Activated CD4-positive, alpha-beta memory T cell treated with anti-CD3 and anti-CD28 coated beads, Interleukin-2, amount 10 ng/mL, durations not matched to agents 7 days and 5 days (primary cell): ENCODE measurements around the gene DUSP5. TPM values are rescaled to one million over a fixed set of nuclear protein-coding genes. Genes with fewer than 3 reads are reported as not detected.

Experiments
- CTCF ChIA-PET: fragments of 350-600 bp; sonication (Branson Sonifier 250); formaldehyde crosslinking; loops from one replicate; lab custom pipeline; 2021; ENCODE audit warnings: antibody characterized with exemption, inconsistent platforms; lab: Charles Lee
- POLR2A ChIA-PET: fragments of 350-600 bp; sonication (Branson Sonifier 250); formaldehyde crosslinking; loops from one replicate; lab custom pipeline; 2021; ENCODE audit warnings: antibody characterized with exemption; lab: Charles Lee
- DNase-seq: peaks from one replicate; pipeline ENCODE4 v3.0.0-alpha.2; 2020
- H3K27ac Mint-ChIP-seq: one replicate; pipeline ENCODE4 v1.8.0; 2021; ENCODE audit warnings: mild to moderate bottlenecking, mixed read lengths
- H3K27me3 Mint-ChIP-seq: one replicate; pipeline ENCODE4 v1.8.0; 2021; ENCODE audit warnings: mixed read lengths
- H3K36me3 Mint-ChIP-seq: one replicate; pipeline ENCODE4 v1.8.0; 2021; ENCODE audit warnings: low read depth, mixed read lengths
- H3K4me1 Mint-ChIP-seq: one replicate; pipeline ENCODE4 v1.8.0; 2021; ENCODE audit warnings: mixed read lengths
- H3K4me3 Mint-ChIP-seq: one replicate; pipeline ENCODE4 v1.8.0; 2021; ENCODE audit warnings: mild to moderate bottlenecking, mixed read lengths
- H3K9me3 Mint-ChIP-seq: one replicate; pipeline ENCODE4 v1.8.0; 2021; ENCODE audit warnings: mixed read lengths
- total RNA-seq, 2 experiments: library from RNA; stranded (reverse); gene quantifications; one replicate each; pipeline ENCODE4 v1.2.3, GENCODE V29; 2021

Gene DUSP5
- total RNA-seq, 2 experiments from 2014 or later = 143 TPM

DNA sequence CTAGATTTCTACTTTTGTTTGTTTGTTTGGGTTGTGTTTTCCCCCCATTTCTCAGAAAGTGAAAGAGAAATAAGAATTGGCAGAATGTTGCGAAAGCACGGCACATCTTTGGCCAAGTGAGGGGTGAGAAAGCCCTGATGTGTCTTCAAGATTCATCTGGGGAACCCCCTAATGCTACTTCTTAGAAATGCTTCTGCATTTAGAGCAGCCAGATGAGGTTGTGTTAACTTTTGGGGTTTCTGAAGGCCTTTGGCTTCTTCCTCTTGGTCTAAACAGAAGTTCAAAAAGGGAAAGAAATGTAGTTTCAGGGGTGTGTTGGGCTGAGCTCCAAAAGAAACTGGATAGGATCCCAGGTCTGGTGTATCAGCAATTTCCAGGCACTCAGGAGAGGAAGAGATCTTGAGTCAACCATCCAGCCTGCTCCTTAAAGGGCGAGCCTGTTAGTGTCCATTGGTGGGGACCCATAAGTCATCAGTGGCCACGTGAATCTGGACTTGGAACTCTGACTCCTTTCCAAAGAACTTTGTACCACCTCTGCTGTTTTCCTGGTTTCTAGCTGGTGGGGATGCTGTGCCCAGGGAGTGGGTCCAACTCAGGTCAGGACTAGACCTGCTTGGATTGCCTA, 6.5 kb downstream of the DUSP5 start:
- POLR2A ChIA-PET = interaction anchor here (0.8 to 15.1 kb wide), 23 partner anchors 9 to 357 kb away, joined by 3 to 431 read pairs (median 5); partner anchors contain the start of genes SMC3 and SMNDC1

DNA sequence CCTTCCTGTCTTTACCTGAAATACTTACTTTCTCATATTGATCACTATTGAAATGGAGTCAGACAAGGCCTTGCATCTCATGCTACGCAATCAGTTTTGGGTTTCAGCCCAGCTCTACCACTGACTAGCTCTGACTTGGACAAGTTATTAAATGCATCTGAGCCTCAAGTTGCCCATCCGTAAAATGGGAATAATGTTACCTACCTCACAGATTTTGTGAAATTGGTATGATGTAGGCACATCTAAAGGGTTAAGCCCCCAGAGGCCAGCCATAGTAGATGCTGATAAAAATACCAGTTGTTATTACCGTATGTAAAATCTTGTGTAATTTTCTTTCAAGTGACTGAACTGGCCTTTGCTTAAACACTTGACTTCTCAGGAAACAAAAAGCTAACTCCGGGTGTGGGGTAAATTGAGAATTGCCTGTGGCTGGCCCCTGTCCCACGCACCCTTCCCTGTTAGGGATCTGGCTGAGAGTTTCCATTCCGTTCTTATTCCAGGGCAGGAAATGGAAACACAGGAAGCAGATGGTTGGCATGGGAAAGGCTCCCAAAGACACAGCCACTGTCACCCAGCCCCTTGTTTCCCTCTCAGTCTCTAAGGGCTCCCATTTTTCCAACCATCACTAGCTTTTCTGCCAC, 7.5 kb downstream of the DUSP5 start:
- Mint-ChIP-seq H3K27me3 (no peaks in the 10 kb centered on the region), H3K36me3 (peaks cover 100% of the 10 kb centered on the region), H3K4me3 (peak overlapping the region; percentile 99), H3K9me3 (no peaks in the 10 kb centered on the region), H3K4me1 (peaks cover 98% of the 10 kb centered on the region), H3K27ac (peak overlapping the region; percentile 96)
- POLR2A ChIA-PET = interaction anchor here (1.5 to 15.1 kb wide), 8 partner anchors 8 to 202 kb away, joined by 4 to 431 read pairs (median 6); no protein-coding TSS in a partner anchor
- no peak for DNase-seq
- CTCF ChIA-PET = interaction anchor here (1.5 to 9.1 kb wide), 5 partner anchors 41 to 199 kb away, joined by 3 to 132 read pairs (median 11); partner anchors contain the start of gene SMNDC1

More for the DNA sequence above, 6.5 kb downstream of the DUSP5 start:
- peak overlapping the region; percentile 99 for H3K4me3 Mint-ChIP-seq
- peaks cover 91% of the 10 kb centered on the region for H3K4me1 Mint-ChIP-seq
- H3K9me3 Mint-ChIP-seq = no peaks in the 10 kb centered on the region
- peaks cover 100% of the 10 kb centered on the region for H3K36me3 Mint-ChIP-seq
- CTCF ChIA-PET = interaction anchor here (0.9 to 9.1 kb wide), 9 partner anchors 41 to 198 kb away, joined by 3 to 132 read pairs (median 4); partner anchors contain the start of gene SMNDC1
- DNase-seq = peak; percentile 78
- H3K27me3 Mint-ChIP-seq = no peaks in the 10 kb centered on the region
- peak overlapping the region; percentile 96 for H3K27ac Mint-ChIP-seq

DNA sequence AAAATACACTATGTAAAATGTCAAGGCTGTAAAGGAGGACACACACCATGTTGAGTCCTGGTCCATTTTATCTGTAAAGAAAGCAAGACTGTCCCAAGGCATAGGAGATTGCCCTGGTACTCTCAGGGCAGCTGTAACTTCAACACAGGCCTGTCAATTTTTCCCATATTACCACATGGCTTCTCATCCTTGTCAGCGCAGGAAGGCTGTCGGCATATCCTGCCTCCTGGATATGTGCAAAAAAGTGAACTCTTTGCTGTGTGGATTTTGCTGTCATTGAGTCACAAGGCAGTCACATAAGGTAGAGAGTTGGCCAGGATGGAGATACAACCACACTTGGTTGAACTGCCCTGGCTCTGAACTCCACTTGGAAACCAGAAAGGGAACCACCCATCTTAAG, 8.7 kb downstream of the DUSP5 start:
- peaks cover 98% of the 10 kb centered on the region for H3K4me1 Mint-ChIP-seq
- POLR2A ChIA-PET = interaction anchor here (2.1 to 15.1 kb wide), 2 partner anchors 7 to 146 kb away, joined by 13 to 431 read pairs; no protein-coding TSS in a partner anchor
- H3K9me3 Mint-ChIP-seq = no peaks in the 10 kb centered on the region
- peaks cover 100% of the 10 kb centered on the region for H3K36me3 Mint-ChIP-seq
- no peaks in the 10 kb centered on the region for H3K27me3 Mint-ChIP-seq
- CTCF ChIA-PET = interaction anchor here (1.0 kb wide), 1 partner anchor 40 kb away, joined by 3 read pairs; no protein-coding TSS in a partner anchor
- no peak for DNase-seq
- H3K27ac Mint-ChIP-seq = no peak overlapping the region
- H3K4me3 Mint-ChIP-seq = no peak overlapping the region

DNA sequence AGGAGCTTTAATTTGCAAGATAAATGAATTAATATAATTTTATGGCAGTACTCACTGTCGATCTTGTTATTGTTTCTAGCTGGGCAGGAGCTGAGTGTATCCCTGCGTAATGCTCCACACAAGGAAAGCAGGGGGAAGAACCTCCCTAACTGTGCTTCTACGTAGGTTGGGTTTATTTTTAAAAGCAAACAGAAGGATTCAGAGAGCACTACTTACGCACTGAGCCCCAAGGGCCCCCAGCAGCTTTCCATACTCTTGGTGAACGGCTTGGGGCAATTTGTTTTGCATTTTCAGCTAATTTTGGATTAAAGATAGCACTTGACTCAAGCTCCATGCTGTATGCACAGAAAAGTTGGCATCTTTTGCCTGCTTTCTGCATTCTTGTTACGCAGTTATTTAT, 9.6 kb downstream of the DUSP5 start:
- peaks cover 100% of the 10 kb centered on the region for H3K36me3 Mint-ChIP-seq
- ChIA-PET CTCF (interaction anchor here (0.7 to 1.6 kb wide), 2 partner anchors 39 to 154 kb away, joined by 3 read pairs; no protein-coding TSS in a partner anchor), POLR2A (interaction anchor here (0.5 to 15.1 kb wide), 4 partner anchors 8 to 198 kb away, joined by 3 to 431 read pairs (median 8); no protein-coding TSS in a partner anchor)
- H3K9me3 Mint-ChIP-seq = no peaks in the 10 kb centered on the region
- no peak overlapping the region for H3K4me3 Mint-ChIP-seq
- H3K27ac Mint-ChIP-seq = no peak overlapping the region
- no peak for DNase-seq
- H3K4me1 Mint-ChIP-seq = peaks cover 98% of the 10 kb centered on the region
- no peaks in the 10 kb centered on the region for H3K27me3 Mint-ChIP-seq

DNA sequence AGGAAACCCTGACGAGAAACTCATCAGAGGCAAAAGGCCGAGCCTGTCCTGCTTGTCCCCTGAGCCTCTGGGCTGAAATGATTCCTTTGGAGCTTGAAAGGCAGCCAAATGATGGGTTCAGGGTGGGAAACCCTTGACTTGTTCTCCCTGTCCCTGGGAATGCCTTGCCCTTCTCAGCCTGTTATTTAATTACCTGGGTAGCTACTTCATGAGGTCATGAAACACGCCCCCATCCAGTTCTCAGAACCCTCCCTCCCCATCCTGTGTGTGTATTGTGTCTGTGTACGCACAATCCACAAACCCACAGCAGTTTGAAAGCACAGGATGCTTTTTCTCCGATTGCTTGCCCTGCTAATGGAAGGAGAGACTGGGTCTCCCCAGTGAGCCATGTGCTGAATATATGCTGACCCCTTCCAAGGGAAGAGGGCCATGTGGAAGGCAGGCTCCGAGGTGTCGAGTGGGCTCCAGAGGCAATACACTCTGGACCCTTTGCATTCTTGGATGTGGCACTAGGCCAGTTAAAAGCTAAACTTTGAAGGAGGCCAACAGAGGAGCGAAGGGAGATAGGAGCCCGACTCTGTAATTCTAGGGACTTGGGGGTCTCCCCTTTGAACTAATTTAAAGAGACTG, 10.6 kb downstream of the DUSP5 start:
- CTCF ChIA-PET = interaction anchor here (1.6 kb wide), 1 partner anchor 39 kb away, joined by 3 read pairs; no protein-coding TSS in a partner anchor
- Mint-ChIP-seq H3K4me1 (peaks cover 96% of the 10 kb centered on the region), H3K4me3 (no peak overlapping the region), H3K27me3 (no peaks in the 10 kb centered on the region), H3K9me3 (no peaks in the 10 kb centered on the region), H3K27ac (peak overlapping the region; percentile 19), H3K36me3 (peaks cover 100% of the 10 kb centered on the region)
- POLR2A ChIA-PET = interaction anchor here (1.4 to 15.1 kb wide), 4 partner anchors 9 to 203 kb away, joined by 4 to 431 read pairs (median 8); partner anchors contain the start of gene SMNDC1
- DNase-seq = no peak

DNA sequence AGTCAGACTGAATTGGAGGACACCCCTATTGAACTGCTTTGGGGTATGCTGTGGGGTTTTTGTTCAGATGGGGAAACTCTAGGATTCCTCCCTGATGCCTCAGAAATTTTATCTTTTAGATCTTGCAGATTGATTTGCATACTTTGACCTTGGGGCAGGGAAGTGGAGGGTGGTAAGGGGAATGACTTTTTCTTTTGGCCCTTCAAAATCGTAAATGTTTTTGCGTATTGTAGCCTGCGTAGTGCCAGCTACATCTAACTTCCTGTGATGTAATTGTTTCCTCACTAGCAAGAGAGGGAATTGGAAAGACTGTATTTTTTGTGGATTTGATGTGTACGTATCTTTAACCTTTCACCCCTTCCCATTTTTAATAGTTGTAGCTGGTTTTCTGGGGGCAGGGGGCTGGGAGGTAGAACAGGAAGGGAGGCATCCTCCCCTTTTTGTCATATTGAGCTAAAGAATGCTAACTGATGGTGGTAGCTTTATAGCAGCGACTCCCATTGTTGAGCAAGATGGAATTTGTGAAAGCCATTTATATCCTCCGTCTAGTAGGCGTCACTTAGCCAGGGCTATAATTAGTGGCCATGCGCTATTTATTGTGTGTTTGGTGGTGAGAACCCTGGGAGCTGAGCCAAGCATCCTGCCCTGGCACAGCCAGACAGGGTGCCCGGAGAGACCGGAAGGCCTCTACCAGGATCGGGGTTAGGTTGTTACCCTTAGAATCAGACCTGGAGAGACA, 11.3 kb downstream of the DUSP5 start:
- H3K27ac Mint-ChIP-seq = no peak overlapping the region
- peaks cover 89% of the 10 kb centered on the region for H3K4me1 Mint-ChIP-seq
- H3K36me3 Mint-ChIP-seq = peaks cover 100% of the 10 kb centered on the region
- no peaks in the 10 kb centered on the region for H3K9me3 Mint-ChIP-seq
- no peak for DNase-seq
- H3K4me3 Mint-ChIP-seq = no peak overlapping the region
- no peaks in the 10 kb centered on the region for H3K27me3 Mint-ChIP-seq
- POLR2A ChIA-PET = interaction anchor here (0.9 to 15.1 kb wide), 4 partner anchors 10 to 204 kb away, joined by 3 to 431 read pairs (median 8); partner anchors contain the start of gene SMNDC1
- CTCF ChIA-PET = interaction anchor here (1.2 kb wide), 1 partner anchor 10 kb away, joined by 6 read pairs; no protein-coding TSS in a partner anchor

DNA sequence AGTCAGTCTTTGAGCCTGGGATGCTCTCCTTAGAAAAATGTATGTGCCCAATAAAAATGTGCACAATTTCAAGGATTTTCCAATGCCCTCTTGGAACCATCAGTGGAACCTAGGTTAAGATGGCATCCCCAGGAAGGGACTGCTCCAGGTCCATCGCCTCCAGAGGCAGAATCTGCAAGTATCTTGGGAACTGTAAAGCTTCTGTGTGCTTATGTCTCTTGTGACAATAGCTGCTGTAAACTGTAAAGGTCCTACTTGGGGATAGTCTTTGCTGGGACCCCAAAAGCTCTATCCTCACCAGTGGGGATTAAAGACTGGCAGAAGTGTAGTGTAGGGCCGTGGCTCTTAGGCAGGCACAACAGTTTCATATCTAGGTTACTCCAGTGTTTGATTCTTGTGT, 11.9 kb downstream of the DUSP5 start:
- no peak overlapping the region for H3K27ac Mint-ChIP-seq
- H3K36me3 Mint-ChIP-seq = peaks cover 98% of the 10 kb centered on the region
- H3K27me3 Mint-ChIP-seq = no peaks in the 10 kb centered on the region
- H3K9me3 Mint-ChIP-seq = no peaks in the 10 kb centered on the region
- H3K4me1 Mint-ChIP-seq = peaks cover 86% of the 10 kb centered on the region
- POLR2A ChIA-PET = interaction anchor here (0.9 to 15.1 kb wide), 3 partner anchors 13 to 204 kb away, joined by 3 to 431 read pairs (median 4); partner anchors contain the start of gene SMNDC1
- CTCF ChIA-PET = interaction anchor here (1.2 kb wide), 1 partner anchor 10 kb away, joined by 6 read pairs; no protein-coding TSS in a partner anchor
- DNase-seq = no peak
- no peak overlapping the region for H3K4me3 Mint-ChIP-seq

DNA sequence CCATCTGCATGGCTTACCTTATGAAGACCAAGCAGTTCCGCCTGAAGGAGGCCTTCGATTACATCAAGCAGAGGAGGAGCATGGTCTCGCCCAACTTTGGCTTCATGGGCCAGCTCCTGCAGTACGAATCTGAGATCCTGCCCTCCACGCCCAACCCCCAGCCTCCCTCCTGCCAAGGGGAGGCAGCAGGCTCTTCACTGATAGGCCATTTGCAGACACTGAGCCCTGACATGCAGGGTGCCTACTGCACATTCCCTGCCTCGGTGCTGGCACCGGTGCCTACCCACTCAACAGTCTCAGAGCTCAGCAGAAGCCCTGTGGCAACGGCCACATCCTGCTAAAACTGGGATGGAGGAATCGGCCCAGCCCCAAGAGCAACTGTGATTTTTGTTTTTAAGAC, 12.4 kb downstream of the DUSP5 start:
- ChIA-PET CTCF (interaction anchor here (1.2 kb wide), 1 partner anchor 11 kb away, joined by 6 read pairs; no protein-coding TSS in a partner anchor), POLR2A (interaction anchor here (15.1 kb wide), 1 partner anchor 150 kb away, joined by 431 read pairs; no protein-coding TSS in a partner anchor)
- DNase-seq = no peak
- H3K36me3 Mint-ChIP-seq = peaks cover 98% of the 10 kb centered on the region
- no peaks in the 10 kb centered on the region for H3K9me3 Mint-ChIP-seq
- H3K27ac Mint-ChIP-seq = no peak overlapping the region
- H3K4me3 Mint-ChIP-seq = no peak overlapping the region
- H3K27me3 Mint-ChIP-seq = no peaks in the 10 kb centered on the region
- H3K4me1 Mint-ChIP-seq = peaks cover 81% of the 10 kb centered on the region

DNA sequence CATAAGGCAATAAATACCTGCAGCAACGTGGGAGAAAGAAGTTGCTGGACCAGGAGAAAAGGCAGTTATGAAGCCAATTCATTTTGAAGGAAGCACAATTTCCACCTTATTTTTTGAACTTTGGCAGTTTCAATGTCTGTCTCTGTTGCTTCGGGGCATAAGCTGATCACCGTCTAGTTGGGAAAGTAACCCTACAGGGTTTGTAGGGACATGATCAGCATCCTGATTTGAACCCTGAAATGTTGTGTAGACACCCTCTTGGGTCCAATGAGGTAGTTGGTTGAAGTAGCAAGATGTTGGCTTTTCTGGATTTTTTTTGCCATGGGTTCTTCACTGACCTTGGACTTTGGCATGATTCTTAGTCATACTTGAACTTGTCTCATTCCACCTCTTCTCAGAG, 13.0 kb downstream of the DUSP5 start:
- H3K36me3 Mint-ChIP-seq = peaks cover 98% of the 10 kb centered on the region
- no peaks in the 10 kb centered on the region for H3K27me3 Mint-ChIP-seq
- peaks cover 74% of the 10 kb centered on the region for H3K4me1 Mint-ChIP-seq
- H3K27ac Mint-ChIP-seq = no peak overlapping the region
- ChIA-PET POLR2A (interaction anchor here (1.3 to 2.4 kb wide), 4 partner anchors 10 to 59 kb away, joined by 3 to 7 read pairs (median 6); no protein-coding TSS in a partner anchor), CTCF (no interaction called here)
- DNase-seq = no peak
- H3K9me3 Mint-ChIP-seq = no peaks in the 10 kb centered on the region
- no peak overlapping the region for H3K4me3 Mint-ChIP-seq

DNA sequence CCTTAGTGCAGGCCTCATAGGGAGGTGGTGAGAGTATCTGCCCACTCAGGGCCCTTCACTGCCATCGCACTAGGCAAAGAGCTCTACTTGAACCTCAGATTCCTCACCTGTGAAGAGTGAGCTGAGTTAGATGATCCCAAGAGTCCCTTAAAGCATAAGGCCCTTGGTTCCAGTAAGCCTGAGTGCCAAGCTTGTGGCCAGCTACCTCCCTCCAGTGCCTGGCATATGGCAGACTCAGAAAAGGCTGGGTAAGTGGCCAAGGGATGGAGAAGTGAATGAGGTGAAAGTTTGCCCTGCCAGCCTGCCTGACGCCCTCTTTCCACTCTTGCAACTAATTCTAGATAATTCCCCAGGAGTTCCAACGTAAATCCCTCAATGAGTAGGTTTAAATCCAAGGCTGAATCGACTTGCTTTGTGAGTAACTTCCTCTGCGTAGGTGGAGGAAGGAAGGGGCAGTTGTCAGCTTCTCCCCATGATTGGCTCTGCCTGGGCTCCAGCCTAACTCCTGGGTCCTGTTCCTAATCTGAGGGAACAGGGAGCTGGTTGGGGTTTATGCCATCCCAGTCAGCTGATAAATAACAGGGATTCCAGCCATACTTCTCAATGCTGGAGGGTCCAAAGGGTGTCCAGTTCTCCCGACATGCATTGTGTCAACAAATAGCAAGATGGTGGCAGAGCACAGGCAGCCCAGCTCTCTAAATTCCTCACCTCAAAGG, 14.2 kb downstream of the DUSP5 start:
- ChIA-PET POLR2A (interaction anchor here (0.8 to 2.4 kb wide), 8 partner anchors 11 to 158 kb away, joined by 3 to 7 read pairs (median 5); no protein-coding TSS in a partner anchor), CTCF (interaction anchor here (0.9 to 2.2 kb wide), 2 partner anchors 13 to 160 kb away, joined by 3 to 6 read pairs; no protein-coding TSS in a partner anchor)
- no peak overlapping the region for H3K4me3 Mint-ChIP-seq
- H3K9me3 Mint-ChIP-seq = no peaks in the 10 kb centered on the region
- no peaks in the 10 kb centered on the region for H3K27me3 Mint-ChIP-seq
- no peak for DNase-seq
- H3K27ac Mint-ChIP-seq = no peak overlapping the region
- H3K36me3 Mint-ChIP-seq = peaks cover 93% of the 10 kb centered on the region
- H3K4me1 Mint-ChIP-seq = peaks cover 63% of the 10 kb centered on the region
